Measurements from ENCODE around the gene PLXNA2. TPM values are rescaled to one million over a fixed set of nuclear protein-coding genes. Genes with fewer than 3 reads are reported as not detected.

The PLXNA2 gene
- total and polyA plus RNA-seq, 11 donors: 9.2 to 28.2 (median 18.0) TPM

GRCh38 chr1:207978441-207978840 lies 265.7 kb downstream of the PLXNA2 start:
- Histone ChIP-seq H3K4me1 (no peaks in the 10 kb centered on the region), H3K4me3 (no peak overlapping the region), H3K36me3 (no peaks in the 10 kb centered on the region), H3K27ac (no peak overlapping the region), H3K27me3 (no peaks in the 10 kb centered on the region), H3K9me3 (no peaks in the 10 kb centered on the region)
- intact Hi-C loops (cut with DNase I): no loop called here
- TF ChIP-seq CTCF (IDR thresholded peaks at IDR 0.05): no peak
- no peak for TF ChIP-seq POLR2A (IDR thresholded peaks at IDR 0.05)
- no peak for DNase-seq
- no peak for ATAC-seq
- WGBS, 4 donors: 80 to 93% (median 87%) methylated on average over 4 of the region's 4 CpGs

- DNase-seq (no peak), ATAC-seq (no peak)
- no peak for TF ChIP-seq CTCF (IDR thresholded peaks at IDR 0.05)
- no peak for TF ChIP-seq POLR2A (IDR thresholded peaks at IDR 0.05)
- no peaks in the 10 kb centered on the region for H3K9me3 ChIP-seq
- no peak overlapping the region for H3K4me3 ChIP-seq
- intact Hi-C loops (cut with DNase I): no loop called here
- H3K27ac ChIP-seq: no peak overlapping the region
- no peaks in the 10 kb centered on the region for H3K4me1 ChIP-seq
- H3K36me3 ChIP-seq: no peaks in the 10 kb centered on the region
- 95 to 100% (median 96%) methylated on average over 1 of the region's 1 CpG for WGBS, 4 donors
- H3K27me3 ChIP-seq: no peaks in the 10 kb centered on the region
These were observed 266.3 kb downstream of the PLXNA2 start for GRCh38 chr1:207977876-207978275.

GRCh38 chr1:207973898-207974568 lies 270.2 kb downstream of the PLXNA2 start:
- DNase-seq: no peak
- H3K36me3 ChIP-seq: no peaks in the 10 kb centered on the region
- no peak overlapping the region for H3K27ac ChIP-seq
- WGBS, 4 donors: 61 to 76% (median 72%) methylated on average over 5 of the region's 5 CpGs
- H3K9me3 ChIP-seq: no peaks in the 10 kb centered on the region
- ATAC-seq: no peak
- H3K27me3 ChIP-seq: no peaks in the 10 kb centered on the region
- TF ChIP-seq POLR2A (IDR thresholded peaks at IDR 0.05): no peak
- TF ChIP-seq CTCF (IDR thresholded peaks at IDR 0.05): no peak
- H3K4me1 ChIP-seq: peaks cover 0 to 2% (median 0%) of the 10 kb centered on the region in 12 donors
- no peak overlapping the region for H3K4me3 ChIP-seq
- intact Hi-C loops (cut with DNase I): loop anchor here in 1 of 10 donors (2.0 kb wide), 1 partner anchor 21 kb away; no protein-coding TSS in a partner anchor

GRCh38 chr1:207972337-207972736 lies 271.8 kb downstream of the PLXNA2 start:
- H3K27ac ChIP-seq: no peak overlapping the region
- intact Hi-C loops (cut with DNase I): loop anchor here in 1 of 10 donors (2.0 kb wide), 1 partner anchor 22 kb away; no protein-coding TSS in a partner anchor
- H3K27me3 ChIP-seq: no peaks in the 10 kb centered on the region
- ATAC-seq (peak in 1 of 4 donors; percentile 52), DNase-seq (no peak)
- no peaks in the 10 kb centered on the region for H3K9me3 ChIP-seq
- no peak for TF ChIP-seq CTCF (IDR thresholded peaks at IDR 0.05)
- TF ChIP-seq POLR2A (IDR thresholded peaks at IDR 0.05): no peak
- H3K4me1 ChIP-seq: peaks cover 0 to 5% (median 0%) of the 10 kb centered on the region in 12 donors
- H3K4me3 ChIP-seq: no peak overlapping the region
- H3K36me3 ChIP-seq: no peaks in the 10 kb centered on the region
- 52 to 72% (median 64%) methylated on average over 5 of the region's 5 CpGs for WGBS, 4 donors
